Hepatocyte (in vitro differentiated cells): ENCODE results near the gene UGGT1.

Source experiments
- CTCF ChIP-seq: fragments of 200-600 bp; sonication (generic); IDR thresholded peaks from 2 replicates; pipeline ENCODE4 v1.5.1; 2016; ENCODE audit warnings: antibody characterized with exemption, mild to moderate bottlenecking; ENCODE audit not compliant: poor library complexity
- EZH2 ChIP-seq: fragments of 200-600 bp; sonication (generic); IDR thresholded peaks from 2 replicates; pipeline ENCODE4 v1.6.1; 2016; ENCODE audit warnings: antibody characterized with exemption, mild to moderate bottlenecking, borderline replicate concordance
- EZH2phosphoT487 ChIP-seq: fragments of 200-600 bp; sonication (generic); IDR thresholded peaks from one replicate; pipeline ENCODE4 v1.6.1; 2018; ENCODE audit warnings: antibody characterized with exemption, mild to moderate bottlenecking, low read depth, moderate library complexity; ENCODE audit not compliant: unreplicated experiment, severe bottlenecking

- TF ChIP-seq CTCF, result no peak
- no peak for TF ChIP-seq EZH2
- TF ChIP-seq EZH2phosphoT487, result no peak
Observed at GRCh38 chr2:128073278-128073677, 17.7 kb upstream of the UGGT1 start.
